K562 (cell line): Measurements from ENCODE around the gene HIPK1. TPM values are rescaled to one million over a fixed set of nuclear protein-coding genes. Genes with fewer than 3 reads are reported as not detected.

ENCODE experiments used
- ASH1L ChIP-seq: fragments of 450-650 bp; IDR thresholded peaks from 2 replicates; pipeline ENCODE4 v1.6.1; 2018; ENCODE audit warnings: borderline replicate concordance, mild to moderate bottlenecking, low read depth; ENCODE audit not compliant: partially characterized antibody
- CSDE1 ChIP-seq, 2 experiments: fragments of 450-650 bp; IDR thresholded peaks; 2 replicates each; pipeline ENCODE4 v1.6.1; 2016; ENCODE audit warnings: mild to moderate bottlenecking in 1 of 2
- EP400 ChIP-seq: fragments of 450-650 bp; IDR thresholded peaks from 2 replicates; pipeline ENCODE4 v1.6.1; 2017; ENCODE audit warnings: antibody characterized with exemption, mild to moderate bottlenecking, moderate library complexity
- MTA3 ChIP-seq: fragments of 450-650 bp; formaldehyde crosslinking; IDR thresholded peaks from 2 replicates; pipeline ENCODE4 v1.6.1; 2017; ENCODE audit warnings: mild to moderate bottlenecking, borderline replicate concordance
- SIN3B ChIP-seq: fragments of 450-650 bp; IDR thresholded peaks from 2 replicates; pipeline ENCODE4 v1.6.1; 2017; ENCODE audit warnings: low read depth, mild to moderate bottlenecking, moderate library complexity
- SP1 ChIP-seq: sonication (generic); formaldehyde crosslinking; IDR thresholded peaks from 2 replicates; pipeline ENCODE4 v1.8.1; 2022; ENCODE audit warnings: mild to moderate bottlenecking, missing genetic modification reagents
- ZKSCAN3 ChIP-seq: fragments of 250-450 bp; sonication (Bioruptor Pico); IDR thresholded peaks from 2 replicates; pipeline ENCODE4 v1.4.0; 2020
- ZNF354B ChIP-seq: fragments of 250-450 bp; sonication (Bioruptor Pico); IDR thresholded peaks from 2 replicates; pipeline ENCODE4 v1.4.0; 2020
- polyA plus RNA-seq, 8 experiments: library from polyadenylated mRNA; depleted of rRNA in 4 of 8; stranded (reverse) in 5 of 8; unstranded in 3 of 8; fragments of >200 nt; fragmentation: Nextera tagmentation in 2 of 8; fragmentation: Illumina TruSeq in 1 of 8; extraction: Ambion mirVana in 2 of 8; extraction: Trizol in 1 of 8; gene quantifications; 2 replicates each; pipeline versions ENCODE4 v1.2.1 to v1.2.3, GENCODE V29; 2011 to 2014; ENCODE audit warnings: inconsistent platforms in 1 of 8, missing spikeins in 1 of 8
- total RNA-seq, 7 experiments: library from RNA; depleted of rRNA in 6 of 7; stranded (reverse); fragments of >200 nt in 6 of 7; fragmentation: Illumina TruSeq in 2 of 7; extraction: Trizol in 2 of 7; gene quantifications; 2 replicates each; pipeline versions ENCODE4 v1.2.1 to v1.2.3, GENCODE V29; 2011 to 2021; ENCODE audit warnings: low replicate concordance in 1 of 7
- TF ChIP-seq, protein P1 (sequence below): sonication (generic); formaldehyde crosslinking; IDR thresholded peaks from 2 replicates; pipeline ENCODE4 v1.8.0; 2022; ENCODE audit warnings: mild to moderate bottlenecking, missing genetic modification reagents
- TF ChIP-seq, protein P2 (sequence below): fragments of 450-650 bp; IDR thresholded peaks from 2 replicates; pipeline ENCODE4 v1.6.1; 2018; ENCODE audit not compliant: partially characterized antibody
- TF ChIP-seq, protein P3 (sequence below), 2 experiments: IDR thresholded peaks in 1 of 2; conservative IDR thresholded peaks in 1 of 2; 2 replicates each; pipeline ENCODE4 v1.6.1; 2016; ENCODE audit warnings: low read depth in 2 of 2, mild to moderate bottlenecking in 1 of 2, missing compliant biosample characterization in 1 of 2, missing genetic modification characterization in 1 of 2, moderate library complexity in 1 of 2
- TF ChIP-seq, protein P4 (sequence below): fragments of 450-650 bp; IDR thresholded peaks from 2 replicates; pipeline ENCODE4 v1.7.1; 2018; ENCODE audit warnings: mild to moderate bottlenecking, low read depth; ENCODE audit not compliant: partially characterized antibody

Gene HIPK1
- total and polyA plus RNA-seq, 9 of the 15 experiments (the other 6 are each of a cell fraction or from before 2014, with no cell fraction given), result 10.0 to 57.9 (median 29.6) TPM

DNA sequence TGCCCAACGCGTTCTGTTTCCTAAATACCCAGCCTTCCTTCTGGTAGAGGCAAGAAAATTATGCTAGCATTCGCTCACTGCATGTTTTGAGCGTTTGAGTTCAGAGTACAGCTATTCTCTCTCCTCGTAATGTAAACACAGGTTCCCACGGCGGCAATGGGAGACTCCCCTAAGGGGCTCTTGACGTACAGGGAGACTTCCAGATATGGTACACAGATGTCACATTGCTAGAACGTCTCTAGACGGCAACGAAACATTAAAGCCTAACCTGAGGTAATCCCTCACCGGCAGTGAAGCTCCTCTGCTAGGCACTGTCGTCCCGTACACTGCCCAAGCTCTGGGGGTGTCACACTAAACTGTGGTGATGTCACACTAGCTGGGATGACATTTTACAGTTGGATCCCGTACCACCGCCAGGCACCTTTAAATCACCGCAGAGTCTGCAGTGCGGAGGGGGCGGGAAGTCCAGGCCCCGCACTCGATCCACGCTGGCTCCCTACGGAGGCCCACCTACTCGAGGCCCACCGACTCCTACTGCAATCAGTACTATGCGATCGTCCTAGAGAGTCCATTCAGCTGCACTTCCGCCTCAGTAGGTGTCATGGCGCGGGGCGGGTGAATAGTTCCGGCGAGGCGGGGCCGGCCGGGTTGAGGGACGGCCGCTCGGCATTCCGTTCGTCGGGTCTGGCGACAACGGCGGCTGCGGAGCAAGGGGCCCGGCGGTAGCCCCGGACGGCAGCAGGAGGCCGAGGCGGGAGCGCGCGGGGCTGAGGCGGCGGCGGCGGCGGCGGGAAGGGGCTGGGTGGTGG lies at the start of gene HIPK1 (continued):
- TF ChIP-seq, protein P1, sequence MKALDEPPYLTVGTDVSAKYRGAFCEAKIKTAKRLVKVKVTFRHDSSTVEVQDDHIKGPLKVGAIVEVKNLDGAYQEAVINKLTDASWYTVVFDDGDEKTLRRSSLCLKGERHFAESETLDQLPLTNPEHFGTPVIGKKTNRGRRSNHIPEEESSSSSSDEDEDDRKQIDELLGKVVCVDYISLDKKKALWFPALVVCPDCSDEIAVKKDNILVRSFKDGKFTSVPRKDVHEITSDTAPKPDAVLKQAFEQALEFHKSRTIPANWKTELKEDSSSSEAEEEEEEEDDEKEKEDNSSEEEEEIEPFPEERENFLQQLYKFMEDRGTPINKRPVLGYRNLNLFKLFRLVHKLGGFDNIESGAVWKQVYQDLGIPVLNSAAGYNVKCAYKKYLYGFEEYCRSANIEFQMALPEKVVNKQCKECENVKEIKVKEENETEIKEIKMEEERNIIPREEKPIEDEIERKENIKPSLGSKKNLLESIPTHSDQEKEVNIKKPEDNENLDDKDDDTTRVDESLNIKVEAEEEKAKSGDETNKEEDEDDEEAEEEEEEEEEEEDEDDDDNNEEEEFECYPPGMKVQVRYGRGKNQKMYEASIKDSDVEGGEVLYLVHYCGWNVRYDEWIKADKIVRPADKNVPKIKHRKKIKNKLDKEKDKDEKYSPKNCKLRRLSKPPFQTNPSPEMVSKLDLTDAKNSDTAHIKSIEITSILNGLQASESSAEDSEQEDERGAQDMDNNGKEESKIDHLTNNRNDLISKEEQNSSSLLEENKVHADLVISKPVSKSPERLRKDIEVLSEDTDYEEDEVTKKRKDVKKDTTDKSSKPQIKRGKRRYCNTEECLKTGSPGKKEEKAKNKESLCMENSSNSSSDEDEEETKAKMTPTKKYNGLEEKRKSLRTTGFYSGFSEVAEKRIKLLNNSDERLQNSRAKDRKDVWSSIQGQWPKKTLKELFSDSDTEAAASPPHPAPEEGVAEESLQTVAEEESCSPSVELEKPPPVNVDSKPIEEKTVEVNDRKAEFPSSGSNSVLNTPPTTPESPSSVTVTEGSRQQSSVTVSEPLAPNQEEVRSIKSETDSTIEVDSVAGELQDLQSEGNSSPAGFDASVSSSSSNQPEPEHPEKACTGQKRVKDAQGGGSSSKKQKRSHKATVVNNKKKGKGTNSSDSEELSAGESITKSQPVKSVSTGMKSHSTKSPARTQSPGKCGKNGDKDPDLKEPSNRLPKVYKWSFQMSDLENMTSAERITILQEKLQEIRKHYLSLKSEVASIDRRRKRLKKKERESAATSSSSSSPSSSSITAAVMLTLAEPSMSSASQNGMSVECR, result peak; percentile 99
- TF ChIP-seq, protein P2, sequence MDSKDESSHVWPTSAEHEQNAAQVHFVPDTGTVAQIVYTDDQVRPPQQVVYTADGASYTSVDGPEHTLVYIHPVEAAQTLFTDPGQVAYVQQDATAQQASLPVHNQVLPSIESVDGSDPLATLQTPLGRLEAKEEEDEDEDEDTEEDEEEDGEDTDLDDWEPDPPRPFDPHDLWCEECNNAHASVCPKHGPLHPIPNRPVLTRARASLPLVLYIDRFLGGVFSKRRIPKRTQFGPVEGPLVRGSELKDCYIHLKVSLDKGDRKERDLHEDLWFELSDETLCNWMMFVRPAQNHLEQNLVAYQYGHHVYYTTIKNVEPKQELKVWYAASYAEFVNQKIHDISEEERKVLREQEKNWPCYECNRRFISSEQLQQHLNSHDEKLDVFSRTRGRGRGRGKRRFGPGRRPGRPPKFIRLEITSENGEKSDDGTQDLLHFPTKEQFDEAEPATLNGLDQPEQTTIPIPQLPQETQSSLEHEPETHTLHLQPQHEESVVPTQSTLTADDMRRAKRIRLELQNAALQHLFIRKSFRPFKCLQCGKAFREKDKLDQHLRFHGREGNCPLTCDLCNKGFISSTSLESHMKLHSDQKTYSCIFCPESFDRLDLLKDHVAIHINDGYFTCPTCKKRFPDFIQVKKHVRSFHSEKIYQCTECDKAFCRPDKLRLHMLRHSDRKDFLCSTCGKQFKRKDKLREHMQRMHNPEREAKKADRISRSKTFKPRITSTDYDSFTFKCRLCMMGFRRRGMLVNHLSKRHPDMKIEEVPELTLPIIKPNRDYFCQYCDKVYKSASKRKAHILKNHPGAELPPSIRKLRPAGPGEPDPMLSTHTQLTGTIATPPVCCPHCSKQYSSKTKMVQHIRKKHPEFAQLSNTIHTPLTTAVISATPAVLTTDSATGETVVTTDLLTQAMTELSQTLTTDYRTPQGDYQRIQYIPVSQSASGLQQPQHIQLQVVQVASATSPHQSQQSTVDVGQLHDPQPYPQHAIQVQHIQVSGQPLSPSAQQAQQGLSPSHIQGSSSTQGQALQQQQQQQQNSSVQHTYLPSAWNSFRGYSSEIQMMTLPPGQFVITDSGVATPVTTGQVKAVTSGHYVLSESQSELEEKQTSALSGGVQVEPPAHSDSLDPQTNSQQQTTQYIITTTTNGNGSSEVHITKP, result peak; percentile 96
- TF ChIP-seq MTA3 (peak; percentile 95), ASH1L (peak; percentile 78), CSDE1 (IDR thresholded peaks at IDR 0.05) (peak in 1 of 2 experiments; percentile 81; a peak in 2 of 4 replicates), ZNF354B (CRISPR knock-in tag) (no peak), EP400 (peak; percentile 94), ZKSCAN3 (CRISPR knock-in tag) (no peak), SP1 (CRISPR knock-in tag) (peak; percentile 93), SIN3B (peak; percentile 82)
- TF ChIP-seq, protein P3, sequence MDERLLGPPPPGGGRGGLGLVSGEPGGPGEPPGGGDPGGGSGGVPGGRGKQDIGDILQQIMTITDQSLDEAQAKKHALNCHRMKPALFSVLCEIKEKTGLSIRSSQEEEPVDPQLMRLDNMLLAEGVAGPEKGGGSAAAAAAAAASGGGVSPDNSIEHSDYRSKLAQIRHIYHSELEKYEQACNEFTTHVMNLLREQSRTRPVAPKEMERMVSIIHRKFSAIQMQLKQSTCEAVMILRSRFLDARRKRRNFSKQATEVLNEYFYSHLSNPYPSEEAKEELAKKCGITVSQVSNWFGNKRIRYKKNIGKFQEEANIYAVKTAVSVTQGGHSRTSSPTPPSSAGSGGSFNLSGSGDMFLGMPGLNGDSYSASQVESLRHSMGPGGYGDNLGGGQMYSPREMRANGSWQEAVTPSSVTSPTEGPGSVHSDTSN (CRISPR knock-in tag; IDR thresholded peaks at IDR 0.05; ENCODE audit: low read depth), result no peak
- TF ChIP-seq, protein P3 (tag; conservative IDR thresholded peaks at IDR 0.05; ENCODE audit: low read depth), result peak; percentile 11; the same call in 1 of the 2 replicates
- TF ChIP-seq, protein P4, sequence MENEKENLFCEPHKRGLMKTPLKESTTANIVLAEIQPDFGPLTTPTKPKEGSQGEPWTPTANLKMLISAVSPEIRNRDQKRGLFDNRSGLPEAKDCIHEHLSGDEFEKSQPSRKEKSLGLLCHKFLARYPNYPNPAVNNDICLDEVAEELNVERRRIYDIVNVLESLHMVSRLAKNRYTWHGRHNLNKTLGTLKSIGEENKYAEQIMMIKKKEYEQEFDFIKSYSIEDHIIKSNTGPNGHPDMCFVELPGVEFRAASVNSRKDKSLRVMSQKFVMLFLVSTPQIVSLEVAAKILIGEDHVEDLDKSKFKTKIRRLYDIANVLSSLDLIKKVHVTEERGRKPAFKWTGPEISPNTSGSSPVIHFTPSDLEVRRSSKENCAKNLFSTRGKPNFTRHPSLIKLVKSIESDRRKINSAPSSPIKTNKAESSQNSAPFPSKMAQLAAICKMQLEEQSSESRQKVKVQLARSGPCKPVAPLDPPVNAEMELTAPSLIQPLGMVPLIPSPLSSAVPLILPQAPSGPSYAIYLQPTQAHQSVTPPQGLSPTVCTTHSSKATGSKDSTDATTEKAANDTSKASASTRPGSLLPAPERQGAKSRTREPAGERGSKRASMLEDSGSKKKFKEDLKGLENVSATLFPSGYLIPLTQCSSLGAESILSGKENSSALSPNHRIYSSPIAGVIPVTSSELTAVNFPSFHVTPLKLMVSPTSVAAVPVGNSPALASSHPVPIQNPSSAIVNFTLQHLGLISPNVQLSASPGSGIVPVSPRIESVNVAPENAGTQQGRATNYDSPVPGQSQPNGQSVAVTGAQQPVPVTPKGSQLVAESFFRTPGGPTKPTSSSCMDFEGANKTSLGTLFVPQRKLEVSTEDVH, result peak; percentile 99
